ENCODE results near the gene KIAA1671.
A peak's percentile ranks its signal among the peaks of the same experiment; 100 is the strongest.

Gene KIAA1671

DNA sequence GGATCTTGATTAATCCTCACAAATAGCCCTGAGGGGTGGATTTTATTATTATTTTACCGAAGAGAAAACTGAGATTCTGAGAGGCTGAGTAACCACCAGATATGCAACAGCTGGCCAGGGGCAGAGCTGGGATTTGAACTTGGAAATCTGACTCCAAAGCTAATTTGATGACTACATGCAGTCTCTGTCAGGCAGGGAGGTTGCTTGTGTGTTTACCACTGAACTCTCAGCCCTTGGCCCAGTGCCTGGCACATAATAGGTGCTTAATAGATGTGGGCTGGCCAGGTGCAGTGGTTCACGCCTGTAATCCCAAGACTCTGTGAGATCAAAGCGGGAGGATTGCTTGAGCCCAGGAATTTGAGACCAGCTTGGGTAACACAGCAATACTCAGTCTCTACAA is 125.4 kb downstream of the KIAA1671 start:
- ChIA-PET CTCF (no interaction called here), POLR2A (no interaction called here)
- DNase-seq (ENCODE audit: low read depth, low spot score), result no peak

GRCh38 chr22:25078591-25078990 is 126.1 kb downstream of the KIAA1671 start:
- POLR2A ChIA-PET, result no interaction called here

More for the DNA sequence above, 125.4 kb downstream of the KIAA1671 start:
- H3K4me3 ChIP-seq (ENCODE audit: low read depth, low read length), result no peak overlapping the region
- TF ChIP-seq, protein P1, sequence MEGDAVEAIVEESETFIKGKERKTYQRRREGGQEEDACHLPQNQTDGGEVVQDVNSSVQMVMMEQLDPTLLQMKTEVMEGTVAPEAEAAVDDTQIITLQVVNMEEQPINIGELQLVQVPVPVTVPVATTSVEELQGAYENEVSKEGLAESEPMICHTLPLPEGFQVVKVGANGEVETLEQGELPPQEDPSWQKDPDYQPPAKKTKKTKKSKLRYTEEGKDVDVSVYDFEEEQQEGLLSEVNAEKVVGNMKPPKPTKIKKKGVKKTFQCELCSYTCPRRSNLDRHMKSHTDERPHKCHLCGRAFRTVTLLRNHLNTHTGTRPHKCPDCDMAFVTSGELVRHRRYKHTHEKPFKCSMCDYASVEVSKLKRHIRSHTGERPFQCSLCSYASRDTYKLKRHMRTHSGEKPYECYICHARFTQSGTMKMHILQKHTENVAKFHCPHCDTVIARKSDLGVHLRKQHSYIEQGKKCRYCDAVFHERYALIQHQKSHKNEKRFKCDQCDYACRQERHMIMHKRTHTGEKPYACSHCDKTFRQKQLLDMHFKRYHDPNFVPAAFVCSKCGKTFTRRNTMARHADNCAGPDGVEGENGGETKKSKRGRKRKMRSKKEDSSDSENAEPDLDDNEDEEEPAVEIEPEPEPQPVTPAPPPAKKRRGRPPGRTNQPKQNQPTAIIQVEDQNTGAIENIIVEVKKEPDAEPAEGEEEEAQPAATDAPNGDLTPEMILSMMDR (IDR thresholded peaks at IDR 0.05; ENCODE audit: insufficient read depth, low read length, missing control alignments), result no peak

DNA sequence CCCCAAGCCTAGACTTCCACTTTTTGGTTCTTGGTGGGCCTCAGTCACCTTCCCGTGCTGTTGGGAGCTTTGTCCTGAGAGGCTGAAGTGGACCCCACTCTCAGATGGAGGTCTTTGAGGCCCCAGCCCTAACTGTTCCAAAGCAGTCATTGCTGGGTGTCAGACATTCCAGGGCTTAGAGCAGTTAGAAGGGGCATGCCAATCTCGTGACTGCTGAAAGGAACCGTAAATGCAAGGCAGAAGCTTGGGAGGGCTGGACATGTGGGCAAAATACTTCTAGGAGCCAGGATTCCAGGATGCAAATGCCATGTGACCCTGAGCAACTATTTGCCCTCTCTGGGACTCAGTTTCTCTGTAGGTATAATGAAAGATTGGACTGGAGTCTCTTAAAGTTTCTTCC is 128.3 kb downstream of the KIAA1671 start:
- TF ChIP-seq, protein P1 (IDR thresholded peaks at IDR 0.05; ENCODE audit: insufficient read depth, low read length, missing control alignments), result no peak
- CTCF ChIA-PET, result interaction anchor here (1.7 kb wide), 1 partner anchor 690 kb away, joined by 4 read pairs; no protein-coding TSS in a partner anchor
- no peak for DNase-seq (ENCODE audit: low read depth, low spot score)
- H3K4me3 ChIP-seq (ENCODE audit: low read depth, low read length), result no peak overlapping the region
- POLR2A ChIA-PET, result no interaction called here

More at GRCh38 chr22:25078591-25078990, 126.1 kb downstream of the KIAA1671 start:
- no peak overlapping the region for H3K4me3 ChIP-seq (ENCODE audit: low read depth, low read length)
- CTCF ChIA-PET, result no interaction called here
- TF ChIP-seq, protein P1 (IDR thresholded peaks at IDR 0.05; ENCODE audit: insufficient read depth, low read length, missing control alignments), result no peak
- DNase-seq (ENCODE audit: low read depth, low spot score), result no peak

DNA sequence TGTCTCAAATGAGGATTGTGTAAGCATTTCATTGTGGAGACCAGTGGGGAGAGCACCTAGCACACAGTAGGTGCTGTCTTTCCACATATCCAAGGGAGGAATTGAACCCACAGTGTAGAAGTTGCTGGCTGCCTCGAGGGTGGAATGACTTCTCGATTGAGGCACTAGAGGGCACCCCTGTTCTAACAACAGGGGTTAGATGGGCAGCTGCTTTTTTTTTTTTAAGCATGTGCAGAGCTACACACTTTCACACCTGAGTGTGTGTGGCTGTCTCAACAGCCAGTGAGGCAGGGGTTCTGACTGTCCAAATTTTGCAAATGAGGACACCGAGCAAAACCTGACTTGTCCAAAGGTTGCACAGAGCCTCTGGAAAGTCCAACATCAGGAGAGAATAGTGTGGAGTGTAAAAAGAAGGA is 128.9 kb downstream of the KIAA1671 start:
- DNase-seq (ENCODE audit: low read depth, low spot score), result no peak
- POLR2A ChIA-PET, result no interaction called here
- CTCF ChIA-PET, result interaction anchor here (1.7 kb wide), 1 partner anchor 690 kb away, joined by 4 read pairs; no protein-coding TSS in a partner anchor

GRCh38 chr22:25082096-25082495 is 129.6 kb downstream of the KIAA1671 start:
- ChIA-PET CTCF (no interaction called here), POLR2A (no interaction called here)
- DNase-seq (ENCODE audit: low read depth, low spot score), result no peak
- H3K4me3 ChIP-seq (ENCODE audit: low read depth, low read length), result no peak overlapping the region
- TF ChIP-seq, protein P1 (IDR thresholded peaks at IDR 0.05; ENCODE audit: insufficient read depth, low read length, missing control alignments), result no peak

More for the DNA sequence above, 128.9 kb downstream of the KIAA1671 start:
- TF ChIP-seq, protein P1 (IDR thresholded peaks at IDR 0.05; ENCODE audit: insufficient read depth, low read length, missing control alignments), result peak; percentile 26
- H3K4me3 ChIP-seq (ENCODE audit: low read depth, low read length), result no peak overlapping the region

DNA sequence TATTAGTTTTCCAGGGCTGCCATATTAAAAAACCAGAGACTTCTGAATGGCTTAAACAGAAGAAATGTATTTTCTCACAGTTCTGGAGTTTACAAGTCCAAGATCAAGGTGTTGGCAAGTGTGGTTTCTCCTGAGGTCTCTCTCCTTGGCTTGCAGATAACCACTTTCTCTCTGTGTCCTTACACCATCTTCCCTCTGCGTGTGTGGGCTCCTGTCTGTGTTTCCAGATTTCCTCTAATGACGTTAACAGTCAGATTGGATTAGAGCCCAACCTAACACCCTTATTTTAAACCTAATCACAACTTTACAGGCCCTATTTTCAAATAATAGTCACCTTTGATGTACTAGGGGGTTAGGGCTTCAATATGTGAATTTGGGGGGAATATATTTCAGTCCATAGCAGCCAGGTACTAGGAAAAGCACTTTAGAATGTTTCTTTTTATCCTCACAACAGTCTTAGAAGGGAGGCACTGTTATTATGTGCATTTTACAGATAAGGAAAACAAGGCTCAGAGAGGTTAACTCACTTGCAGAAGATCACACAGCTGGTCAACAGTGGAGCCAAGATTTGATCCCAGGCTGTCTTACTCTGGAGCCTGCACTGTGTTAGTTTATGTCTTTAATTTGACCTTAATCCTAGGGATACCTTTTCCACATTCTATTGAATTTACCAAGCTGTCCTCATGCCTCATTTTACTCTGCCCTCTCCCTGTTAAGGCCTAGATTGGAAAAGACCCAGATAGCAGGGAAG is 130.7 kb downstream of the KIAA1671 start:
- H3K4me3 ChIP-seq (ENCODE audit: low read depth, low read length), result no peak overlapping the region
- ChIA-PET POLR2A (no interaction called here), CTCF (no interaction called here)
- TF ChIP-seq, protein P1 (IDR thresholded peaks at IDR 0.05; ENCODE audit: insufficient read depth, low read length, missing control alignments), result no peak
- no peak for DNase-seq (ENCODE audit: low read depth, low spot score)
